ENCODE measurements around the gene SPOCK3.
A peak's percentile ranks its signal among the peaks of the same experiment; 100 is the strongest.
"Not testable (repeated sequence)": the region's sequence is repeated elsewhere in the genome, so short reads cannot be mapped to it uniquely, and the experiment has no call there.

The SPOCK3 gene

DNA sequence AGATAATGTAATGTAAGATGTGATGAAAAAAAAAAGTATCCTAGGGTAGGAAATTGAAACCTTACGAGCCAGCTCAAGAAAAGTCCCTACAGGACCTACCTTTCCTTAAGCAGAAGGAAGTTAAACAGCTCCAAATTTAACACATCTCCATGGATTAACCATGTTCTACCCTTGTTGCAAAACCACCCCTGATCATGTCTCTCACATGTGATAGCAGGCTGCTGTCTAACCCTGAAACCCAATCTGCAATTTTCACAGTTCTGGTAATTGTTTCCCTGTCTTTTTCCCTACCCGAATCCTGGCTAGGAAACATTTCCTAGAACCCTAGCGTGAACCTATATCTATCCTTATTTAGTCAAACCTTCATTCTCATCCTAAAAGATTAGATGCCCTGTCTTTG lies 198.9 kb downstream of the SPOCK3 start:
- DNase-seq (ENCODE audit: low read depth) = no peak

DNA sequence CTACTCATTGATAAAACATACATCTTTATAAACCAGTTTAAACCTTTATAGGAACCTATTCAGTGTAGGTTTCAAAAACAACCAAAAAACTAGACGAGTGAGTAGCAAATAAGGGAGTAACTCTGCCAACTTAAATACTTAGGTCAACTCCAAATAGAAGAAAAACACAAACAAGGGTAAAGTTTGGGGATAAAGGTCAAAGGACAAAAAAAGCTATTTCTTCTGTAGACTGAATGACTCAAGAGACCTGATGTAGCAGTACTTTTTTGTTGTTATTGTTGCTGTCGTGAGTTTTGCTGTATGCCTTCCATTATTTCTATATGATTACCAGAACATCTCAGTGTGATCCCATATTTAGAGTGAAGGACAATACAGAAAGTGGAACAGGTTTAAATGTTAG lies 199.3 kb downstream of the SPOCK3 start:
- DNase-seq (ENCODE audit: low read depth) = no peak

DNA sequence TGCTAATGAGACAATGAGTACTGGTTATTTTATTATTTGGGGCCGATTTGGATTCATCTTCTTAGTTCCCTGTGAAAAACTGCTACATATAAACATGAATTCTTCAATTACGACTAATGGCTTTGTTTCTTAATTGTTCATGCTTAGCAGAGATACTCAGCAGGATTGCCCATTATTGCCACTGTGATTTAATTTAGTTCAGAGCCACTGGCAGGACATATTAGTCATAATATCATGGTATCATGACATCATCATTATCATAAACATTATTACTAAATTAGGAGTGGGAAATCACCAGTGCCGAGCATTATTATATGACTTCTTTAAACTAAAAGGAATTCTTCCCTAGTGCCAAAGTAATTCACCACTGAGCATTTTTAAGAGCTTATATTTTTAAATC lies 201.4 kb downstream of the SPOCK3 start:
- DNase-seq (ENCODE audit: low read depth) = no peak

DNA sequence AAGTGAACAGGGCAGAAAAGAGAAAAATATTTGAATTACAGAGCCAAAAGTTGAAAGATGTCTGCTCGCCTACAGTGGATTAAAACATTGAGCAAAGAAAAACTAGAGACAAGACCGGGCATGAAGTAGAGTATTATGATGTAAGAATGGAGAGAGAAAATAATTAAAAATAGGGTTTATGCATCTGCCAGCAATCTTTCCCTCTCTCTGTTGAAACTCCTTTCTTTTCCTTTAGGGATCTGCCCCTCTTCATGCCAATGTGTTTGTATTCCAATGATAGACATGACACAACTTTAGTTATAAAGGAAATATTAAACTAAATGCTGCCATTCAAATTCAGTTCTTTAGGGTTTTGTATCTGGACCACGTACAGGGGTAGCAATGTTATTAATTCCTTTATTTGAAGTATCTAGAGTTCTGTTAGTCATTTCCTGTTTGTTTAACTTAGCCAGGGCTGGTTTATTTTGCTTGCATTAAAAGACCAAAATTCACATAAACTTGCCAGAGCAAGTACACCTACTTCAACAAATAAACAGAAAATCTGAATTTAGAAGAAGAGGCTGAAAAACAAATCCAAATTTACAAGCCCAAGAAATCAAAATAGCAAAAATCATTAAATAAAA lies 202.6 kb downstream of the SPOCK3 start:
- DNase-seq (ENCODE audit: low read depth) = no peak

DNA sequence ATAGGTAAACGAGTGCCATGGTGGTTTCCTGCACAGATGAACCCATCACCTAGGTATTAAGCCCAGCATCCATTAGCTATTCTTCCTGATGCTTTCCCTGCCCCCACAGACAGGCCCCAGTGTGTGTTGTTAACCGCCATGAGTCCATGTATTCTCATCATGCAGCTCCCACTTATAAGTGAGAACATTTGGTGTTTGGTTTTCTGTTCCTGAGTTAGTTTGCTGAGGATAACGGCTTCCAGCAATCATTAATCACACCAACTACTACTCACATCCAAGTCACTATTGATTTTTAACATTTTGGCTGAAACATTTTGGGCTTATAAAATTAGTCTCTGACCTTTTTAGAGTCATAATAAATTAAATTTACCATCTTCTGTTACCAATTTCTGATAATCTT lies 205.3 kb downstream of the SPOCK3 start:
- no peak for DNase-seq (ENCODE audit: low read depth)

DNA sequence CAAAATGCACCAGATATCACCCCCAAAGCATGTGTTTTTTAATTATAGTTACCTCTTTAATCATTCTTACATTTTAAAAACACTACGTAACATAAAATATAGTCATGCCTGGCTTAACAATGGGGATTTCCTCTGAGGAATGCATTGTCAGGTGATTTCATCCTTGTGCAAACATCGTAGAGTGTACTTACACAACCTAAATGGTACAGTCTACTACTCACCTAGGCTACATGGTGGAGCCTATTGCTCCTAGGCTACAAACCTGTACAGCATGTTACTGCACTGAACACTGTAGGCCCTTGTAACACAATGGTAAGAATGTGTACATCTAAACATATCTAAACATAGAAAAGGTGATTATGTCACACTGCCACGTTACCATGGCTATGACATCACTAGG lies 208.6 kb downstream of the SPOCK3 start:
- no peak for DNase-seq (ENCODE audit: low read depth)

DNA sequence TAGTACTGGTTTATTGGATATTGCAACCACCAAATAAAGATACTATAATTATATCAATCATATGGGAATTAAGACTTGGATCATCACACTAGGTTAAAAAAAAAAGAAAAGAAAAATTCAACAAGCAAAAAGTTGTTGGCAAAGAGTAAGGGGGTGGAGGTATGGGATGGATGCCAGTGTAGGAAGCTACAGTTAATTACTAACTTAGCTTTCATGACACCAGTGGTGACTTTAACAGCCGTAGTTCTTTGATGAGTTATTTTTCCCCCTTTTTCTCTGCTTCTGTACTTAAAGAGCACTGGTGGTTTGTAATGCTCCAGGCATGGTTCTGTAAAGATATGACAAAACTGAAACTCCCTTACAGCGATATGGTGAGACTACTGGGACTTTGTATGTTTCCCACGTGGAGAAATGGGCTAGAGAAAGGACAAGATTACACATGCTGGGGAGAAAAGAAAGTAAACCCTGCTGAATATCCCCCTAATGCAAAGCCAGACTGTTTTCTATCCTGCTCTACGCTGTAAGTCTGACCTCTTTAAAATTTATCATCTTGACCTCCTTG lies 210.8 kb downstream of the SPOCK3 start:
- no peak for DNase-seq (ENCODE audit: low read depth)

DNA sequence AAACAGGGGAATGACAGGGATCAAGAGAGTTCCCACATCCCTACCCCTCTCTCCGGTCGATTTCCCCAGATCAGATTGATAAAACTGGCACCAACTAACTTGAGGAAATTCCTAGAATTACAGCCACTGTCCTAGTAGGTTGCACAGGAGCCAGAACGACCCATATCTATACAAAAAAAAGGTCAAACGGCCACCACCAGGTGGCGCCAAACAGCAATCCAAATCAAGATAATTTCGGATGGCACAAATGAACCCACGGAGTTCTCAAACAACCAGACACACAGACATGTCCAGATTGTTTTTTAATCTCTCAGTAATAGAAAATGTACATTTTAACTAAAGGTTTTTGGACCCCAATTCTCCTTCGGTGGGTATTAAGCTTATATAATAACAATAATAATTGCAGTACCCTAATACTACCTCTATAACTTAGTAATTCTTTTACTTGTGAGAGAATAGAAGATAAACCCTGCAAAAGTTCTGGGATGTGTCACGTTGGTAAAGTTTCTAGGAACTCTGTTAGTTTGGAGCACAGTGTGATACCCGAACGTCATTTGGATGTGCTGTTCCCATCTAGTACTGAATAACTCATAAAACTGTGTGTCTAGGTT lies 212.6 kb downstream of the SPOCK3 start:
- peak; percentile 18 for DNase-seq (ENCODE audit: low read depth)

DNA sequence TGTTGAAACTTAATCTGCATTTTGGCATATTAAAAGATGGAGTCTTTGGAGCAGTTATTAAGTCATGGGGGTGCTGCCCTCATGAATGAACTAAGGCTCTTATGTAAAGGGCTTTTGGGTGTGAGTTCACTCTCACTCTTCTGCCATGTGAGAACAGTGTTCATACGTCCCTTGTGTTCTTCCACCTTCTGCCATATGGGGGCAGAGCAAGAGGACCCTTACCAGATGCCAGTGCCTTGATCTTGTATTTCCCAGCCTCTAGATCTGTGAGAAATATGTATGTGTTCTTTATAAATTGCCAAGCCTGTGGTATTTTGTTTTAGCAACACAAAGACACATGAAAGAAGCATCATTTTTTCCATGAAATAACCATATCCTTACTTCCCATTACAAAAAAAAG lies 213.9 kb downstream of the SPOCK3 start:
- no peak for DNase-seq (ENCODE audit: low read depth)

DNA sequence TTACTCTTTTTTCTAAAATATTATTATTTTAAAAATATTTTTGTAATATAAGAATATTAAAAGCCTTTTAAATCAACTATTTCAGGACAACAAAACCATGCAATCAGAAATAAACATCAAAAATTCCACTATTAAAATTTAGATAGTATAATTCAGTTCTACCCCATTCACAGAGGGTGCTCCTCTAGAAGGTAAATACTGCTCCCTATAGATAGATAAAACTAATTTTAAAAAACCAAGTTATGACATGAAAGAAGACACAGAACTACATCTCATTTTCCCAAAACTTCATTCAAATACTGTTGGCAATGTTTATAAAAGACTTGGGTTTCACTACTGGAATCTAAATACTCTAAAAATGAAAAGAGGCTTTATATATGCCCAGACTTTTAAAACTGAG lies 219.3 kb downstream of the SPOCK3 start:
- no peak for DNase-seq (ENCODE audit: low read depth)

DNA sequence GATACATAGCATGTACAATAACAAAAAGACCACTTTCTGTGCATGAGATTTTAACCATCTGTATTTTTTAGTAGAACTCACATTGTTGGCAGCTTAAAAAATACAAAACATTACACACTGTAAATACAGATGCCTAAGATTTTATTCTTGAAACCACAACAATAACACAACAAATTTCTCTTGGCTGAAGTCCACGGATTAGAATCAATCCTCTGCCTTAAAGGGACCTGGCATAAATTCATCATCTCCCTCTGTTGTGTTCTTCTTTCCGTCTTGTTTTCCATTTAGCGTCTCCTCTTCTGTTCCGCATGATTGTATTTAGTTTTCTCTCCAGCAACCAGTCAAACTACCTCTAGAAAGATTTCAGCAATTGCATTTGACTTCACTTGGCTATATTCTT lies 231.0 kb downstream of the SPOCK3 start:
- DNase-seq (ENCODE audit: low read depth) = no peak

DNA sequence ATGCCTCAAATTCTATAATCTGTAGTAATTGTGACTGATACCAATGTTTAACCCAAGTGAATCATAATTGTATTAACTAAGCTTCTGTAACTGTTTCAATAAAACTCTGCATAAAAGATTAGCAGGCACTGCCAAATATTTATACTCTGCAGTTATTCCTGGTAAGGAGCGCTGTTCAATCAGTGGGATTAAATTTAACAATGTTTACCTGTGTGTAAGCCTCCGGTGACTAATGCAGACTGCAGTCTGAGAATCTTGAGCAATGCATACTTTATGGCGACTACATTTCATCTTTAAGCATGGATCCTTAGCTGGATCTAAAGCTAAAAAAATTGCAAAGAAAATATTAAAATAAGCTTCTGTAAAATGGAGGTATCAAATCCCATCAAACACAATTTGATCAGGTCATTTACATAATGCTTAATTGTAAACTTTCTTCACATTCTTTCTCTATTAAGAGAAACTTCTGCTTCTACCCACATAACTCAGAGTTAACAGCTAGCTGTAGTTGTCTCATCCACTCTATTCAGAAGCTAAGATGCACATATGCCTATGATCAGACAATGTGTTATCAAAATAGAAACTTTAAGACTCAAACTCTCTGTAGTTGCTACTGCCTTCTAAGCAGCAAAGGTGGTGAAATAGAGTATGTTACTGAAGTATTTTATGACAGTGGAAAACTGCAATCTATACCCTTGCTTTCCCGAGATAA lies 234.0 kb downstream of the SPOCK3 start:
- DNase-seq (ENCODE audit: low read depth) = no peak

DNA sequence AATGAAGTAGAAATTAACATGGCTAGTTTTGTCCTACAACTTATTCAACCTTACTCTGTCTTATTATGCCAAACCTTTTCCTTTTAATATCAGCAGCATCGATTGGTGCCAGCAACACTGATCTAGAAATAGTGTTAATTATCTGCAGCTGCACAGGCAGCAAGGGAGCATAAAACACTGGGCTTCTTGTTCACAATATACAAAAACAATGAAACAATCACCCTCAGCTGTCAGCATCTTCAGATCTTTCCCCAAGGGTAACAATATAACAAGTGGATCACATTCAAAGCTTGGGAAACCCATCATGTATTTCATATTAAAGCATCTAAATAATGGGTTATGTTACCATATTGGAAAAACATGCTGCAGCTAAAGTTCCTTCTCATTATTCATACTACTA lies 238.1 kb downstream of the SPOCK3 start:
- DNase-seq (ENCODE audit: low read depth) = no peak

DNA sequence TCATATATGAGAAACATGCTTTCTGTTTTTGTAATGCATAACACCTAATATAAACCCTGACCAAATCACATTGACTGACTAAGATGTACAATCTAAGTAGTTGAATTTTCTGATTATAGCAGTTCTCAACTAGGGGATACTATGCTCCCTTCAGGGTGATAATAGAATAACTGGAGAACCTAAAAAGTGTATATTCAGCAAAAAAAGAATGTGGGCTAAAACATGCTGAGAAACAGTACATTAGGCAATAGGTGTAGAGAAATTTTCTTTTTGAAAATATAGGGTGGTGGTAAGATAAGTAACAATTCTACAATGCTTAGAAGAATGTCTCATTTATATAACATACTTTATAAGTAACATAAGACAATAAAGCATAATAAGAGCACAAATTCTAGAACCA lies 239.6 kb downstream of the SPOCK3 start:
- DNase-seq (ENCODE audit: low read depth) = no peak

DNA sequence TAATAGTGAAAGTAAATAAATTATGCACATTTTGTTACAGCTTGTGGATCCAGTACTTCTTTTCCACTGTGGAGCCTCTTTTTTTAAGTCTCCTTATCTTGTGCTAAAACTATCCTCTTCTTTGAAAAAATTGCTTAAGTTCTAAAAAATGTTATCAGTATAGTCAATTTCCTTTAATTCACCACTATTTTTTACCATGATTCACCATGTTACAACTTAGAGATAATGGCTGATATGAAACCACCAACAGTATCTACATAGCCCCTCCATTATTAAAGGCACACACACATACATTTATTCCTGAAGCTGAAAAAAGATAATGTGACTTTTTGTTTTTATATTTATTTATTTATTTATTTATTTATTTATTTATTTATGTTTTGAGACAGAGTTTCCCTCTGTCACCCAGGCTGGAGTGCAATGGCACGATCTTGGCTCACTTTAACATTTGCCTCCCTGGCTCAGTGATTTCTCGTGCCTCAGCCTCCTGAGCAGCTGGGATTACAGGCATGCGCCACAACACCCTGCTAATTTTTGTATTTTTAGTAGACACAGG lies 243.2 kb downstream of the SPOCK3 start:
- DNase-seq (ENCODE audit: low read depth) = no peak

DNA sequence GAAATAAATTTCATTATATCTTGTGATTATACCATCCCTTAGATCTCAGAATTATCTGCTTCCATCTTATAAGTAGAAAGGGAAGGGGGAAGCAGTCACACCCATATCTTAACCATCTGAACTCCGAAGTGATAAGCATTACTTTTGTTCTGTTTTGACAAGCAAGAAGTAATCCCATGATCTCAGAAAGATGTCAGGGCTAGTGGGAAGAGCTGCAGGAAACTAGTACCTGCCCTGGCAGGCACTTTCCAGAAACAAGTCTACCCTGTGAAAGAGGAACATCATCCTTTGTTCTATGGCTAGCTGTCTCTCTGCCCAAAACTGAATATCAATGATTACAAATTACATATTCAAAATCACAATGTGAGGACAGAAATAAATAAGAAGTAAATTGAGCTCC lies 244.4 kb downstream of the SPOCK3 start:
- DNase-seq (ENCODE audit: low read depth) = no peak

DNA sequence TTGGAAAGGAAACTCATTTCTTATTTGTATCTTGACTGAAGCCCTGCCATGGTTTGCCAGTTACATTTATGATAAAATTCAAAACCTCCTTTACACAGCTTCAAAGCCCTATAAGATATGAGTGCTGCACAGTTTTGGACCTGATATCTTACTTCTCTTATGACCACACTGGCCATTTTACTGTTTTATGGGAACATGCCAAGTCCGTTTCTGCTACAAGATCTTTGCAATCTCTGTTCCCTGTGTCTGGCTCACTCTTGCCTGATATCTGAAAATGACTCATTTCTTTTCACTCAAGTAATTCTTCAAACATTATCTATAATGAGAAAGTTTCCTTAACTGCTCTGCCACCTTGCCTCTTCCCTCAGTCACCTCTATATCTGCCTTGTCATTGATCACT lies 247.3 kb downstream of the SPOCK3 start:
- DNase-seq (ENCODE audit: low read depth) = no peak

DNA sequence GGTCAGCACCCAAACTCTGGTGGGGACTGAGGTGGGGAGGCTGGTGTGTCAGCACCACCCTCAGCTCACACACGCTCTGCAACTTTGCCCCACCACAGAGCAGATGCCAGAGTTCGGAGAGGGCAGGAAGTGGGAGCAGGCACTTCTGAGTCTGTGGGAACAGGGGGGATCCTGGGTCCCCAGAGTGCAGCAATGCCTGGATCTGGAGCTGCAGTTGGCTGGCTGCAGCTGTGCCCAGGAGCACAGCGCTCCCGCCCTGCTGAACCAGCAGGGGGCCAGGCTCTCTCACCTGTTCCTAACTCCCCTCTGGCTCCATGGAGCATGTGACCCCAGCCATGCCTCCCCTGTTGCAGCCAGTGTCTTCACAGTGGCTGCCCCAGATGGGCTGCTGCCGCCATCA lies 252.4 kb downstream of the SPOCK3 start:
- no peak for DNase-seq (ENCODE audit: low read depth)

DNA sequence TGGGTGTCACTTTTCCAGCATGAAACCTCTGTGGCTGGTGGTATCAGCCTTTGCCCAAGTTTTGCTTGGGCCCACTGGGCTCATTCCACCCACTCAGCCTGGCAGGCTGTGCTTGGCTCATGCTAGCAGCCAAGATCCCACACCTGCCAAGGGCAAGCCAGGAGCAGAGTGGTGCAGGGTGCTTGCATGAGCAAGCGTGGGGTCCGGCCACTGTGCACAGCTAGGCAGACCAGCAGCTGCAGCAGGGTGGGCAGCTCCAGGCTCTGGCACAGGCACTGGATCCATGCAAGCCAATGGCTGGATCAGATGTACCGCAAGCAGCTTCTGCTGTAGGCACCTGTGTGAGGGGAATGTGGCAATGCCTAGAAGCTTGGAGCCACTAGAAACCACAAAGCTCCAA lies 253.9 kb downstream of the SPOCK3 start:
- DNase-seq (ENCODE audit: low read depth) = no peak

DNA sequence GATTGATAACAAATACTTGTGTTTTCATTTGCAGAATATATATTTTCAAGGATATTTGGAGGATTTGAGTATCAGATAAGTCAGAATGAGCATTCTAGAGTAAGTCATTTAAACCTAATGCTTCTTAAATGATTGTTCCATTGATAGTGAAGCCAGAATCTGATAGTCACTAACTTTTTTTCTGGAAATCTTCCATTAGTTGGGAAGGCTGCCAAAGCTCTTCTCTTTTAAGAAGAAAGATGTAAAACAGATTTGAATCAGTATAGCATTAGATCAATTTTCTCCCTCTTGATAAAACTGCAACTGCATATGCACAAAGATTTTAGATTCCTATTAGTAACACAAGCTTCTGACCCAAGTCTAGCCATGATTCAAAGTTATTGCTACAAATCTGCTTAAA lies 256.7 kb downstream of the SPOCK3 start:
- DNase-seq (ENCODE audit: low read depth) = no peak

DNA sequence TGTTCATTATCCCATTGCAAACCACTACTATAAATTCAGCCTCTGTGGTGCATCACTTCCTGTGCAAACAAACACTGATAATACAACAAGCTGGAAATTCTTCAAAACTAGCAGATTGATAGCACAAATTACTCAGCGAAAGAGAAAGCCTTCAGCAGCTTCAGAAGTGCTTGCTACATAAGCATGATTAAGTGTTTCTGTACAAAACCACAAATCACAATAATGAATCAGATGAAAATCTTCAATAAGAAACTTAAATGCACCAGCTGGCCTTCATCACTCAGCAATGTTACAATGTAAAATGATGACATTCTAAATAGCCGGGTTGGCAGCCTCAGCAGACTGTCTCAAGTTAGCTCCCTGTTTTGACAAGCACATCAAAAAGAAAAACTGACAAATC lies 262.2 kb downstream of the SPOCK3 start:
- DNase-seq (ENCODE audit: low read depth) = no peak

DNA sequence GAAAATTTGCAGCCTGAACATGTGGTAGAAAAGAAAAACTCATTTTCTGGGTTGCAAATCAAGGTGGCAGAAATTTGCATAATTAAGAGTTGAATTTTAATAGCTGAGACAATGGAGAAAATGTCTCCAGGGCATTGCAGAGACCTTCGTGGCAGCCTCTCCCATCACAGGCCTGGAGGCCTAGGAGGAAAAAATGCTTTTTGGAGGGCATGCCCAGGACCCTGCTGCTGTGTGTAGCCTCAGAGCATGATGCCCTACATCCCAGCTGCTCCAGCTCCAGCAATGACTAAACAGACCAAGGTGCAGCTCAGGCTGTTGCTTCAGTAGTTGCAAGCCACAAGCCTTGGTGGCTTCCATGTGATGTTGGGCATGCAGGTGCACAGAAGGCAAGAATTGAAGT lies 266.1 kb downstream of the SPOCK3 start:
- not testable (repeated sequence) for DNase-seq (ENCODE audit: low read depth)

DNA sequence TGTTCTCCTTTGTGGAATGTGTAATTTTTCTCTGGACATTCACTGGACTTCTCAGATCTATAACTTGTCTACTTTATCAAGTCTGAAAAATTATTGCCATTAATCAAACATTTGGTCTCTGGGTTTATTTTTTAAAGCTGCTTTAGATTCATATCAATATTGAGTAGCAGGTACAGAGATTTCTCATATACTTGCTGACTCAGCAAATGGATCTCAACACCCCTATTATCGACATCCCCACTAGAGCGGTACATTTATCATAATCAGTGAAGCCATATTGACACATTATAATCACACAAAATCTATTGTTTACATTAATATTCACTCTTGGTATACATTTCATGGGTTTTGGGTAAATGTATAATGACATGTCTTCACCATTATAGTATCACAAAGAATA lies 268.7 kb downstream of the SPOCK3 start:
- no peak for DNase-seq (ENCODE audit: low read depth)
